ENCODE data around the gene CROCC.

- TF ChIP-seq EP300 (IDR thresholded peaks at IDR 0.05; ENCODE audit: low read length) (no peak), CTCF (IDR thresholded peaks at IDR 0.05 in 2 of 3, conservative IDR thresholded peaks at IDR 0.05 in 1 of 3; ENCODE audit: insufficient read depth in 2 of 3, low read depth in 1 of 3, low read length in 3 of 3) (no peak), GTF2B (IDR thresholded peaks at IDR 0.05; ENCODE audit: extremely low read depth, insufficient read length) (no peak), MNT (conservative IDR thresholded peaks at IDR 0.05) (no peak), CHD2 (IDR thresholded peaks at IDR 0.05; ENCODE audit: low read depth, low read length) (no peak), CREB3 (tag; conservative IDR thresholded peaks at IDR 0.05; ENCODE audit: low read depth) (no peak), ZNF23 (CRISPR knock-in tag; IDR thresholded peaks at IDR 0.05) (no peak), RAD21 (CRISPR knock-in tag; conservative IDR thresholded peaks at IDR 0.05 in 1 of 2, IDR thresholded peaks at IDR 0.05 in 1 of 2) (no peak)
Measured at GRCh38 chr1:16966282-16966681, 44.6 kb downstream of the CROCC start.
